ENCODE measurements around the gene PARL.
"Not testable (repeated sequence)": the region's sequence is repeated elsewhere in the genome, so short reads cannot be mapped to it uniquely, and the experiment has no call there.

Gene PARL

DNA sequence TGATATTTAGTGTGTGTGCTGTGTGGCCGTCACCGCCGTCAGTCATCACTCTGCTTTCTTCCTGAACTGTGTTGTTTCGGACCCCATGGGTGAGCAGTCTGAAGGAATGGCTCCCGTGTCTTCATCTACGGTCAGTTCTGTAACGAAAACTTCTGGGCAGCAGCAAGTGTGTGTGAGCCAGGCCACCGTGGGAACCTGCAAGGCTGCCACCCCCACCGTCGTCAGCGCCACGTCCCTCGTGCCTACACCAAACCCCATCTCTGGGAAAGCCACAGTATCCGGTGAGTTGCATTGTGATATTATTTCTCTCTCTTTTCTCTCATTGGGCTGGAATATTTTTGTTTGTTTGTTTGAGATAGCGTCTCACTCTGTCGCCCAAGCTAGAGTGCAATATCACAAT, 94.0 kb downstream of the PARL start:
- no peak for DNase-seq (ENCODE audit: low read depth, low spot score)

DNA sequence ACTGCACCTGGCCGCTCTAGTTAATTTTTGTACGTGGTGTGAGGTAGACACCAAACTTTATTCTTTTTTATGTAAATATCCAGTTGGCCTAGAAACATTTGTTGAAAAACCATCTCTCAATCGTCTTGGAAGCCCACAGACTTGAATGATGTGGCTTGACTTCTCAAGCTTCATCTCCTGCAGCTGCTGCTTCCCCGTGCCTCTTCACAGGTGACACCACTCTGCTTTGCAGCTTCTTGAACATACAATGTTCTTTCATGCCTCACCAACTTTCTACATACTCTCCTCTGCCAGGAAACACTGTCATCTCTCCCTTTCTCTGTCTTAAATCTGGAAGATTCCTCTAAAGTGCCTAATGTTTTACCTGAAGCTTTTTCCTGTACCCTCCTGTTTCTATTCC, 94.9 kb downstream of the PARL start:
- DNase-seq (ENCODE audit: low read depth, low spot score): no peak

DNA sequence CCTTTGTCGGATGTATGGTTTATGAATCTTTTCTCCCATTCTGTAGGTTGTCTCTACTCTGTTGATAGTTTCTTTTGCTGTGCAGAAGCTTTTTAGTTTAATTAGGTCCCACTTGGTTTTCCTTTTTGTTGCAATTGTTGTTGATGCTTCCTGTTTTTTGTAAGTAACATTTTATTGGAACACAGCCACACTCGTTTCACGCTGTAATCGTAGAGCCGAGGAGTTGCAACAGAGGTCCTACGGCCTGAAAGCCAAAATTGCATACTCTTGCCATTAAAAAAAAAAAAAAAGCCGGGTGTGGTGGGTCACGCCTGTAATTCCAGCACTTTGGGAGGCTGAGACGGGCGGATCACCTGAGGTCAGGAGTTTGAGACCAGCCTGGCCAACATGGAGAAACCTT, 100.2 kb downstream of the PARL start:
- DNase-seq (ENCODE audit: low read depth, low spot score): not testable (repeated sequence)

DNA sequence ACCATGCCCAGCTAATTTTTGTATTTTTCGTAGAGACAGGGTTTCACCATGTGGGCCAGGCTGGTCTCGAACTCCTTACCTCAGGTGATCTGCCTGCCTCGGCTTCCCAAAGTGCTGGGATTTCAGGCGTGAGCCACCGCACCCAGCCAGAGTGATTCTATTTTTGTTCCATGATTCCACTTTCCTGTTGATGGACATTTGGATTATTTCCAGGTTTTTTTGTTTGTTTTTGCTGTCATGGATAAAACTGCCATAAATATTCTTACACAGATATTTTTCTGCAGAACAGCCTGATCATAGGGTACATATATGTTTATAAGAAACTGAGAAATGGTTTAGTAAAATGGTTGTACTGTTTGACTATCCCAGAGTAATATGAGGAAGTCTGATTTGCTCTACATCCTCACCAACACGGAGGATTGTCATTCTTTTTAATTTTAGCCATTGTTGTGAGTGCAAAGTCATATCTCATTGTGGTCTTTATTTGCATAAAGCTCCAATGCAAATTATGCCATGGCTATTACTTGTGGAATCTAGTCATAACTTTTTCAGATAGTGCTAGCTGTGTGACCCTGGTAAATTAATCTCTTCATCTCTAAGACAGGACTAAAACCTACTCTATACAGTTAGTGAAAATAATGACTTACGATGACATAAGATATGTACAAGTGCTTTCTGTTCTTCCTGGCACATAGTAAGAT, 102.0 kb downstream of the PARL start:
- DNase-seq (ENCODE audit: low read depth, low spot score): no peak

DNA sequence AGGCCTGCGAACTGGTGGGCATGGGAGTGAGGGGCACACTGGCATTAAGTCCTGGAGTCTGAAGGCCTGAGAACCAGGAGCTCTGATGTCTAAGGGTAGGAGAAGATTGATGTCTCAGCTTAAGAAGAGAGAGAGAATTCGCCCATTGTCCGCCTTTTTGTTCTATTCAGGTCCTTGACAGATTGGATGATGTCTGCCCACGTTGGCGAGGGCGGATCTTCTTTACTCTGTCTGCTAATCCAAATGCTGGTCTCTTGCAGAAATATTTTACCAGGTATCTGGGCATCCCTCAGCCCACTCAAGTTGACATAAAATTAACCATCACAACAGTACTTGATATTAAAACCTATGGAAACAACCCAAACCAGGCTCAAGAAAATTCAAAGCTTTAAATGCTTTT, 103.4 kb downstream of the PARL start:
- DNase-seq (ENCODE audit: low read depth, low spot score): no peak

DNA sequence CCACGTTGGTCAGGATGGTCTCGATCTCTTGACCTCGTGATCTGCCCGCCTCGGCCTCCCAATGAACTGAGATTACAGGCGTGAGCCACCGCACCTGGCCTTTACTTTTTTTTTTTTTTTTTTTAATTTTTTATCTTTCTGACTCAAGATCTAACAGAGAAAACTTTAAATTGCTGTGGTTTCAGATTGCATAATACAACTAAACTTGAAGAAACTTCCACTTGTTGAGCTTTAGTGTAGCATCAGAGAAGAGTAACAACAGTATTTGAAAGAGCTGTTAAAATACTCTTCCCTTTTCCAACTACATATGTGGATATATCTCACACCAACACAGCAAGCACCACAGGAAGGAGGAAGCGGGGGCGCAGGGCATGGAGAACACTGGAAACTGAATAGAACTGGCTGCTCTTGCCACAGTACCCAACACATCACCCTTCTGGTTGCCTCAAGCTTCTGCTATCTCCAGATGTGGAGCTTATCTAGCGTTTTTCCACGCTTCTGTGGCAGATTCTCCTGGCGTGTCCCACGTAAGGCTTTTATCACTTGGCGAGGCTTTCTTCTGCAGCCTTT, 104.7 kb downstream of the PARL start:
- DNase-seq (ENCODE audit: low read depth, low spot score): no peak
